ENCODE data around the gene PRR5L.

The PRR5L gene

DNA sequence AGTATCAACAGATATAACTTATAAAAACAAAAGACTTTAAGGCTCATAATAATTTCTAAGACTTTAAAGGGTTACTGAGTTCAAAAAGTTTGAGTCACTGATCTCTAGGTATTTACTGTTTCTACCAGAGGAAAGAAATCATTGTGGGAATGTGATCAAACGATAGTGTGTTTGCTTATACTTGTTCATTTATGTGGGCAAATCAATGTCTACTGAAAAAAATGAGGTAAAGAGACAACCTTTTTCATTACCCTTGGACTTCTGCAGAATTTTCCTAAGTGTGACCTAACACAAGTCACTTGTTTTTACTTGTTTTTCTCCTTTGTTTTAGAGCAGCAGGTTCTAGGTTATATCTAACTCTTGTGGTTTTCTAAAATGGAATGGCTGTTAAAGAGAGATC lies 65.4 kb downstream of the PRR5L start:
- DNase-seq = no peak

DNA sequence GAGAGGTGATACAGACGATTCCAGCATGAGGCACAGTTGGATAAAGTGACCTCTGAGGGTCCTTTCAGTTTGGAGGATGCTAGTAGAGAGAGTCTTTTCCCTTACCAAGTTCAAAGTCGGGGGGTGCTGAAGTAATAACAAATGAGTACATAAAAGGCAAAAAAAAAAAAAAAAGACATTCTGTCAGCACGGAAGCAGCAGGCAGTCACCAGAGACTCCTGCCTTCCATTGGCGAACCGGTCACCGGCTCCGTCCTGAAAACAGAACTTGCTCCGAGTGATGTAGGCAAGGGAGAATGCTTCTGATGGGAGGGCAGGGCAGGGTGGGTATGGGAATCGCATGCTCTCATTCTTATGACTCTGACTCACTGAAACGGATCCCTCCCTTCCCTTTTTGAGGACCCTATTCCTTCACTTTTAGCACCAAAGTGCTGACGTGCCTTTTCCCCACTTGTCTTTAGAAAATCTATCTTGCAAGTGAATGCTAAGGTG lies 65.9 kb downstream of the PRR5L start:
- no peak for DNase-seq

DNA sequence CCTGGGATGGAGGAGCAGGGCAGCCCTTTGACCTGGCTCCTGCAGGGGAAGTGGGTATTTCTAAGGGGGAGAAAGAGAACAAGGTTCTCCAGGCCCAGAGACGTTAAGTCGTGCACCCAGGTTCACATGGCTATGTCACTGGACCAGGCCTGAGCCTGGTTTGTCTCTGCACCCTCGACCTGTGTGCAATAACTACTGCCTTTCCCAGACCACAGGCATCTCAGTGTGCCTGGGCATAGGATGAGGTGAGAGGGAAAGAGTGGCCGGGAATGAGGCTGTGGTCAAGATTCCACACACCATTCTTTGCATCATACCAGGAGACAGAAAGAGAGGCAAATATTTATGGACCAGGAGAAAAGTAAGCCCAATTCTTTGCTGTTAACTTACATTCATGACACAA lies 66.8 kb downstream of the PRR5L start:
- DNase-seq = no peak

DNA sequence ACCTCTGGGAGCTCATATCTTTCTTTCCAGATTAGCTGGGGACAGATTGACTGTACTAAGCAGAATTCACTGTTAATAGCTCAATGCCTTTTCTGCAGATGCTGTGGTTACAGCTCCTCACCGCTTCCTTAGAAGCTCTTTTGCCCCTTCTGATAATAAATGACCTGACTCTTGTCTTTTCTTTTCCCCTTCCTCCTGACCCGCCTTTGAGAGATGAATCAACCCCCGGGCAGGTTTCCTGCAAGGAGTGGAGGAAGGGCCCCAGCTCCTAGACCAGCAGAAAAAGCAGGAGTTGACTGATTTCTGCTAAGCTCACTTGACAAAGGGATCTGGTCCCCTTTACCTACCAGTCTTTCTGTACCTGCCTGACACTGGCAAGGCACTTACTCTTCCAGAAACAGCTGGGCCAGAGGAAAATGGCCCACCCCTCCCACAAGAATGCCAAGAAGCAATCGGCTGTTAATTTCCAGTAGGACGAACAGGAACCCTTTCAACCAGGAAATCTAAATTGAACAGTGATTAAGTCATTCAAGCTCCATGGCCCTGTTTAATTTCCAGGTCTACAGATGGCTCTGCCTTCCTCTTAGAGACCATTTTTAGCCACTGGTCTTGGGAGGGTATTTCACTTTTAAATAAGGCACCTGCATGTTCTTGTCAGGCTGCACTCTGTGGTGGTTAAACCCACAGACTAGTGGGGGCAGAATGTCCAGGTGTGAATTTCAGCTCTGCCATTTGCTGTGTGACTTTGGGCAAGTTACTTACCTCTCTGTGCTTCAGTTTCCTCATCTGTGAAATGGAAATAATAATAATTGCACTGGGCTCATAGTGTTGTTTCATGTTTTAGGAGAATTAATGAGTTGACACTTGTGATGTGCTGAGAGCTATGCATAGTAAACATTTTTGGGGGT lies 67.5 kb downstream of the PRR5L start:
- no peak for DNase-seq

DNA sequence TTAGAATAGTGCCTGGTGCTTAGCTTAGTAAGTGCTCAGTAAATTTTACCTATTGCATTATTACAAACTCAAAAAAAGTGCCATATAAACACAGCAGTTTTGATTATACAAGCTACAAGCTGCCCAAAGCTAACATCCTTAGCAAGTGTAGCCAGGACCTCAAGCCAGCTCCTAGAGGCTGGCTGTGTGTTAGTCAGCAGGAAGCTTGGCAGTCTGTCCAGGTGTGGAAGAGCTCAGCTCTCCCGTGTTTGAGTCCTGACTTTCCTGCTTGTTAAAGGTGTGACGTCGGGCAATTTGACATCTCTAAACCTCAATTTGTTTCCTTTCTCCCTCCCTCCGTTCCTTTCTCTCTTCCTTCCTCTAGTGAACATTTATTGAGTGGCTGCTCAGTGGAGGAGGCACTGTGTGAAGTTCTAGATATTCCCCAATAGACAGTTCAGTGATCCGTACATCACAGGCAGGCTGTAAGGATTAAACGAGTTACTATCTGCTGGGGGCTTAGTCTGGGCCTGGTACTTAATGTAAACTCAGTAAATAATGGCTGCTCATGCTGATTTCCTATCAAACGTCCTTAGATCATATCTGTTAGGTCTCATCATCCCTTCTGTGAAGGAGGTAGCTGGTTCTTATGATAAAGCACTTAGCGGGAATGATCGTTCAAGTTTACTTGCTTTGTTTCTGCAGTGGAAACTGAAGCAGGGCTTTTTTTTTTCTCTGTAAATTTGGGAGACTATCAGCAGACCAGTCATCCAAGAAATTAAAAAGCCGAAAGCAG lies 68.7 kb downstream of the PRR5L start:
- no peak for DNase-seq

DNA sequence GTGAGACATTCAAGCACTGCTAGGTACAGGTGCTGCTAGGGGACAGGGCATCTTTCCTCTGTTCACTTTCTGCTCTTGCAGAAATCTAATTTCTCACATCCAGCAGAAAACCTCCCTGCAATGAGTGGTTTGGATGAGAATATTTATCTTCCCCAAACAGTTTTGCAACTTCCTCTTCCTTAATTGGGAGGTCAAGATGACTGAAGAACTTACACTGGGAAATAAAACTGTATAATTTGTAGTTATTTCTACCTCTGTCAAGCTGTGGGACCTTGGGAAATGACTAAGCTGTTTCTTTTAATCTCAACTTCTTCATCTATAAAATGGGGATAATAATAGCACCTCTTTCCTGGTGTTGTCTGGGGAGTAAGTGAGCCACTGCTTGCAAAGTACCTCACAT lies 69.8 kb downstream of the PRR5L start:
- DNase-seq = no peak

DNA sequence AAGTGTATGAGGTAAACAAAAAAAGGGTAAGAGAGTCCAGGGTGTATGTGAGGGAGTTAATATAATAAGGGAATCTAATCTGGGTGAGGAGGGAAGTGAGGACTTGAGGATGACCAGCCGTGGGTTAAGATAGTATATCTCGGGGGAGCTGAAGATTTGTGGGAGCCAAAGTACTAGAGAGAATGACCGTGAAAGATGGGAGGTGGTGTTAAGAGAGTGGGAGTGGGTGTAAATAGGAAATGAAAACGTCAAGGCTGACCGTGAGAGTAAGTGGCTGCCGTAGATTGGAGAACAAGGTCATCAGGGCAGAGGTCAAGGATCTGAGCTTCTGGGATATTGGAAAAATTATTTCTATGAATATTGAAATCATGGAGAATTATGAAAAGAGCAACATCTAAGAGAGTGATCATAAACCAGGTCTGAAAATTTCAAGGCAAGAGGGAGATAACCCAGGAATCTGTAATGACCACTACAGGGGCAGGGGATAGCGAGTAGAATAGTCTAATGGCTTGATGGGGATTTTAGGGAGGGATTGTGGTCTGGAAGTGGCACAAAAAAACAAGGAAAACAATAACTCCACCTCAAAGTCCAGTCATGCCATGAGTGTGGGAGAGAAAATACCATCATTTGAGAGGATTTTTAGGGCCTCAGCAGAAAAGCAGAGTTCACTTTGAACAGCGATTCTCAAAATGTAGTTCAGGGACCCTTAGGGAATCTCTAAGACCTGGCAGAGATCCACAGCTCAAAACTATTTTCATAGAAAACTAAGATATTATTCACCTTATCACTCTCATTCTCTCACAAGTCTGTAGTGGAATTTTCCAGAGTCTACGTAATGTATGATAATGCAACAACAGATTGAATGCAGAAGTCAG lies 72.0 kb downstream of the PRR5L start:
- DNase-seq = no peak

DNA sequence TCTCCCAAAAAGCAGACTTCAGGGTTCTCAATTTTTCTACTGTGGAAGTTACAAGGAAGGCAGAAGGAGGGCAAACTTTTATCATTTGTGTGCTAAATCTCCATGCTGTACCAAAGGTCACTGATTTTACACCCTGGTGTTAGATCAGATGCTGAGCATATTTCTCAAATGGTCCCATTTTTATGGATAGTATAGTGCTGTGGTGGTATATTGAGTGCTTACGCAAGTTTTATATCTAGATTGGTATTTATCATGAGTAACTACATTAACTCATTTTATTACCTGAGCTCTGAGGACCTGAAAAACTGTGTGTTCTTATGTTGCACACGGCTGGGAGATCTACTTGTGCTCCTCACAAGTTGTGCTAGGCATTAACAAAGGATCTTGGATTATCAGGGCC lies 75.1 kb downstream of the PRR5L start:
- DNase-seq = no peak

DNA sequence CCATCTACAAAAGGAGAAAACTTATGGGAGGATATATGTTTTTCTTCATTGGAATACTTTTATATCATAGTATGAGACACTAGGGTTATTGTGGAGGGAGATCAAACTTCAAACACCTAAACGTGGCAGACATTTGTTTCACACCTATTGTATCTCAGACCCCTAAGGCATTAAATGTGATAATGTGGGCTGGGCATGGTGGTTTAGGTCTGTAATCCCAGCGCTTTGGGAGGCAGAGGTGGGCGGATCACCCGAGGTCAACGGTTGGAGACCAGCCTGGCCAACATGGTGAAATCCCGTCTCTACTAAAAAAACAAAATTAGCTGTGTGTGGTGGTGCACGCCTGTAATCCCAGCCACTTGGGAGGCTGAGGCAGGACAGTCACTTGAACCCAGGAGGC lies 75.5 kb downstream of the PRR5L start:
- DNase-seq = no peak

DNA sequence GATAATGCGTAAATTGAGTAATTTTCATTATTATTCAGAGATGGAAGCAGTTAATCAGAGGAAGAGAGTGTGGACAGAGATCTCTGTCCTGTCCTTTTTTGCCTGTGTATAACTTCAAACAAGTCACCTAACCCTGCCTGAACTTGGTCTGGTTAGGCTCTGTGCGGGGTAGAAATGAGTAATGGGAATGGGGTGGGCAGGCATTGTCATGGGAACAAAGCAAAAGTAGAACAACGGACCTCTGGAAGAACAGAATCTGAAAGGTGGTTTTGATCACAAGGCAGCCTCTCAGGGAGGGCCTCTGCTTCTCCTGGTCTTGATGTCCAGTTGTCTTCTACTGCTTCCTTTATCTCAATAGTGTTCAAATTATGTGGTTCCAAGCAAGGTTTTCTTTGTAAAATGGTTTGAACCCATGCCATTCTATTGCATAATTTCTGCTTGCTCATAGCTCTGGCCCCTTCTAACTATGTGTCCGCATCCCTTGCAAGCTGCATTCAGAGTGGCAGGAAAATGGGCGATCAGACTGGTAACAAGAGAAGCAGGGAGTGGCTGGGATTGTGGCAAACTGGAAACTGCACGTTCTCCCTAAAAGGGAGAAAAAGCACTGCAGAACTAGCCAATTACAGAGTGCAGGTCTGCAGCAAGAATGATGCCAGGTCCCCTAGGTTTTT lies 76.1 kb downstream of the PRR5L start:
- DNase-seq = no peak

DNA sequence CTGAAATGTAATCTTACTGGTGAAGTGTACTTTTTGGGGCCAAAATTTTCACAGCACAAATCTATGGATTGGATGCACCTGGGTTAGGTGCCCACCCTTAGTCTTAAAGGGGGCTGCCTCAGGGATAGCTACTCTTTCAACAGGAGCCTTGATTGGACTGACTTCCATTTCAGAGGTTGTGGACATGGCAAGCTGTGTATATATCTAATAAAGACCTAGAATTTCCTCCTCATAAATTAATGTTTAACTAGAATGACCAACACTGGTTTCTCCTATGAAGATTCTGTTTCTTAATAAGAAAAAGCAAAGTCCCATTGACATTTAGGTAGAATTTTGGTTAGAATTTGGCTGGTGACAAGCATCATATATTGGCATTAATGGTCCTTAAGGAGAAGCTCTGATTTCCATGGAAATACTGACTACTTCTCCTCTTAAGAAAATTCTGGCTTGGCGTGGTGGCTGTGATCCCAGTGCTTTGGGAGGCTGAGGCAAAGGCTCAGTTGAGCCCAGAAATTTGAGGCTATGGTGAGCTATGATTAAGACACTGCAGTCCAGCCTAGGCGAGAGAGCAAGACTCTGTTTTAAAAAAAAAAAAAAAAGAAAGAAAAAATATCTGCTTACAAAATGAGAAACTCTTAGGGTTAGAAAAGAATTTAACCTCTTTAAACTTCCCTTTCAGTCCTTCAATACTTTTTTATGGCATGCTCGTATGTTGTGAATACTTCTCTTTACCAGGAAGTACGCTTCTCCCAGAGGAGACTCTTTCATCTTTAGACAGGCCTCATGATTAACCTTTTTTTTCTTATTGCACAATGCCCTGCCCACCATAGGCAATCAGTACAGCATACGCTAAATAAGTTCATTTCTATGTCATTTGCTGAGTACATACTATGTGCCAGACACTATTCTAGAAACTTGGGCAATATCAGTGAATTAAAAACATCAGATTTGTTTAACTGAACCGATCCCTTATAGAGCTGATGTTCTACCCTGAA lies 77.2 kb downstream of the PRR5L start:
- no peak for DNase-seq

DNA sequence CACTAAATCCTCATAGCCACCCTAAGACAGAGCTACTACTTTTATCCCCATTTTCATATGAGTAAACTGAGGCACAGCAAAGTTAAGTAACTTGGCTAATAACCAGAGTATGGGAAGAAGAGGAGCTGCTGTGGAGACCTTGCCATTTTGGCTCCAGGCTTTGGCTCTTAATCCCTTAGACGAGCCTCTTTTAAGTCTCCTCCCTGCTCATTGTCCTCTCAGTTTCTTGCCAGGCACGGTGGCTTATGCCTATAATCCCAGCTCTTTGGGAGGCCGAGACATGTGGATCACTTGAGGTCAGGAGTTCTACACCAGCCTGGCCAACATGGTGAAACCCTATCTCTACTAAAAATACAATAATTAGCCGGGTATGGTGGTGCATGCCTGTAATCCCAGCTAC lies 78.6 kb downstream of the PRR5L start:
- DNase-seq = no peak

DNA sequence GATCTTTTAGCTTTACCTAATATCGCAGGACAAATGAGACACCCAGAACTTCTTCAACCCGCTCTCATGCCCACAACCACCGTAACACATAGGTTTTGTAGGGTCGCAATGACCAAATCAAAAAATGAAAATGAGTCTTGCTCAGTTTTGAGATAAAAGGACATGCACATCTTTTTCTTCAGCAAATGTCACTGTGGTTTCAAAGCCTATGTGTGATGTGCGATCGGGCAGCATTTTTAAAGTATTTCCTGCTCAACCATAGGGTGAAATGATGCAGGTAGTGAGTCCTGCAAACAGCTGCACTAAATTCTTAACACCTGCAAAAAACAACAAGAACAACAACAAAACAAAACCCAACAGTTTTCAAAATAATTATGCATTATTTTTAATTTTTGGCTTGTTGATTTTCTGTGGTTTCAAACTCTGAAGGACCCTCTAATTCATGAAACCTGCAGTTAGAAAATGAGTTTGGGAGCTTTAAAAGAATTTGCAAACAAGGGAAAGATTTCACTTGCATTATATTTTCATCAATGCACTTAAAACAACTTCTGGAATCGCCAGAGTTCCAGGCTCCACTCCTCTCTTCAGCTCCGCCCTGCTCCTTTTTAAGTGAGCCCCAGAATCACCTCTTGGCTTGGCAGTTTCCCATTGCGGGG lies 79.4 kb downstream of the PRR5L start:
- no peak for DNase-seq

DNA sequence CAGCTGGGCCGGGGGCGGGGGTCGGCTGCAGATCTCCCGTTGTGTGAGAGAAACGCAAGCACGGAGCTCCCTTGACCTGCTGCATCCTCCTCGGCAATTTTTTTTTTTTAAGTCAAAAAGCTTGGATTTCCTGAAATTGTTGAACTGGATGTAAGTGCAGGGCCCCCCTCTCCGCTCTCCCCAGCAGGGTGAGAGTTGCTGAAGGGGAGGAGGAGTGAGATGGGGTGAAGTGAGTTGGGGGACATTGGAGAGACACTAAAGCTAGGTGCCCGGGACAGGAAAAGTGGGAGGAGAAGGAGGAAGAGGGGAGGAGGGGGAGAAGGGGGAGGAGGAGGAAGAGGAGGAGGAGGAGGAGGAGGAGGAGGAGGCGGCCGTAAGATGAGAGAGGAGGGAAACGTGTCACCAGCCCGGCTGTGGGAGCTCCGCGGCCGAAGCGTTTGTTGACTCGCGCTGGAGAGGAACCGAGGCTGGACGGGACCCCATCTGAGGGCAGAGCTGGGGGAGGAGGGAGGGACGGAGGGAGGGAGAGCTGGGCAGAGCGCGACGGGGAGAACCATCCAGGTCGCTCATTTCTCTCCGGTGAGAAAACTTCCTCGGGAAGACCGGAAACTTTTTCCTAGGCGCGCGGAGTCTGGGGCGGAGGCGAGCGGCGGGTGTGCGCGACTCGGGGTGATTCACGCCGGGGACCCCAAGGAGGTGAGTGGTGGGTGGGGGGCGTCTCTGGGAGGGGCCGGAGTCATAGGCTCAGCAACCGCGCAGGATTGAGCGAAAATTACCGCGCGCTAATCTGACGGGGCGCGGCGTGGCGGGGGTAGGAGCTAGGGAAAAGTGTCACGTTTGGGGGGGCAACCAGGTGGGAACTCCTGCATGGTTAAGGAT lies 80.2 kb downstream of the PRR5L start:
- DNase-seq = peak; percentile 16 to 23

DNA sequence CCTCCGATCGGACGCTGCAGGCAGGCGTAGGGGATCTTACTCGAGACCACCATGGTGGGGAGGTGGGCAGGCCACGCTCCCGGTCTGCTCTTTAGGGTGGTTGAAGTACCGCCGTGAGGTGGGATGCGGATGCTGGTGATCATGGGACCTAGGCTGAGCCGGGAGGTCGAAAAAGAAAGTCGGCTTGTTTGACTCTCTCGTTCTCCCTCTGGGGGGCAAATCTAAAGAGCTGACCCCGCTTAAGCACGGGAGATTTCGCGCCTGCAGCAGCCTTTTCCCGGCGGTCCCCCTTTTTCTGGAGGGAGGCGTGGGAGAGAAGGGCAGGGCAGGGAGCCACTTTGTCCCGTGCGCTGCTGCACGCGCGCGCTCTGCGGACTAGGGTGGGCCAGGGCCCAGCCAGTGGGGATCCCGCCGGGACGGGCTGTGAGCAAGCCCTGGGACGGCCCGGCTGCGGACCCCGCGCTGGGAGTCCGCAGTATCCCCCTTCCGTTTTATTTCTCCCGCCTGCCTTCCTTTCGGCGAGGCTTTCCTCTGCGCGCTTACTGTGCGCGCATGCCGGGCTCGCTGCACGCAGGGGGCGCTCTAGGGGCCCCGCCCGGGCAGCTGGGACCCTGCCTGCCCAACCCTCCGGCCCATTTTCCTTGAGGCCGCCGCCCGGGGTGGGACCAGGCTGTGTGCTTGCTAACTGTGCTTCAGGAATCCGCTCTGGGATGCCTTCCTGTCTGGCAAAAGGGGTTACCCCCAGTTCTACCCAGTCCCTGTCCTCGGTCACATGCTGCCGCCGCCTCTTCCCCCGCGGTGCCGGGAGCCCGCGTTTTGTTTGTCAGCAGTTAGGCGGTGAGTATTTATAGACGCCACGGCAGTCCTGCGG lies 81.0 kb downstream of the PRR5L start:
- peak; percentile 44 for DNase-seq

DNA sequence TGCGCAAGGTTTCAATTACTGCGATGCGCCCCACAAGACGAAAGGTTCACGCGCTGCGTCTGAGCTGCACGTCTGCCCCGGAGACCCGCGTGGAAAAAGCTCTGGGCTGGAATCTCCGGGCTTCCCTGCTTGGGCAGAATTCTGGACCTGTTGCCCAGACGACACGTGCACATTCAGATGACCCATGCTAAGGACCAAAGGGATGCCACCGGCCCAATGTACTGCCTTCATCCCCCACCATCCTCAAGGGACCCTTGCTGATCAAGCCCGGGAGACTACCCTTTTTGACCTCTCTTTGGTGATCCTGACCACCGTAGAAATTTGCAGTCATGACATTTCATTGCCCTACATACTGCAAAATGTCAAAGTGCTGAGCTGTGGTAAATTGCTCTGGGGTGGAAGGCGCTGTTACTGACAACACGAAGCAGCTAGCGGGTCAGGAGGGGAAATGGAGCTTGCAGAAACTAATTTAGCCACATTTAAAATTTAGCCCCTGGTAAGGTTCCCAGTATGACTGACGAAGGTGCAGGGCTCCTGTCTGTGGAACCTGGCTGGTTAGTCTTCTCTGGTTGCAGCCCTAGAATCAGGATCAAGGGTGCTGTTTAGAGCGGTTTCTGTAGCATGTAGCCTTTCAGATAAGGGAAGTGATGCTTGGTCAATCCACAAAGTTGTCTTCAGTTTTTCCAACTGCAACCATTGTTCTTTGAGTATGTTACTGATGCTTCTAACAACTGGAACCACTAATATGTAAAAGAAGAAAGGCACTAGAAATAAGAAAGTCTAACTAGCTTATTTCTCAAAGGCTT lies 81.9 kb downstream of the PRR5L start:
- DNase-seq = no peak

DNA sequence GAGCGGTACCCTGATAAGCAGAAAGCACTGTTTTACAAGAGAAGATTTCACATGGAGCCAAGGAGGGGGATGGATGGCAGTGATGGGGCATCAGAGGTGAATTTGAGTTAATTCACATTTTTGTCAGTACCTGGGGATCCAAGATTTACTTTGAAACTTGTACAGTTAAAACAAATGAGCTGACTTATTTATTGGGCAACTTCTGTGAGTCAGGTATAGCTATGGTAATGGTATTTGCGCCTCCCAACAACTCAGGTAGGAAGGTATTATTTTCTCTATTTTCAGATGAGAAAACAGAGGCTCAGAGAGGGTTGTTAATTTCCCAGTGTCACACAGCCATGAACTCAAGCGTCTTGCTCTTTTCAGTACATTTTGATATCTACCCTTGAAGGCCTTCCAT lies 83.6 kb downstream of the PRR5L start:
- DNase-seq = no peak

Measured in activated CD4-positive, alpha-beta T cell treated with anti-CD3 and anti-CD28 coated beads for 4 hours (primary cell).